ENCODE data around the gene COL25A1. TPM values are rescaled to one million over a fixed set of nuclear protein-coding genes. Genes with fewer than 3 reads are reported as not detected.

COL25A1 gene
- total and polyA plus RNA-seq, 2 donors: 0.75 to 1.5 TPM

DNA sequence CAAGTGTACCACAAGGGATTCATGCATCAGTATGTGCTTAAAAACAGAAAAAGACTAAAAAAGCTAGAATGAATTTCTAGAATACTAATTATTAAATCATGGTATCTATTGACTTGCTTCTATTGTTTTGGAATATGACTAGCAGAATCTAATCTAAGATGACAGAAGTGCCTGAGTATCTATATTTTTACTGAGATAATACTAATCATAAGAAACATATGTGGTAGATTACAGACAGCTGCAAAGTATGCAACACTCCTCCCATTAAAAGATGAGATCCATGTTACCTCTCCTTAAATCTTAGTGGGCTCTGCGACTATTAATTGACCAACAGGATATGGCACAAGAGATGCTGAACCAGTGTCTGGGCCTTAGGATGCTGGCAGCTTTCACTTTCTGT, 89.4 kb downstream of the COL25A1 start:
- H3K36me3 ChIP-seq (ENCODE audit: control insufficient read depth in 2 of 2, insufficient read depth in 2 of 2, low read length in 1 of 2): no peaks in the 10 kb centered on the region
- DNase-seq (ENCODE audit: low read depth in 6 of 9, low spot score in 9 of 9): no peak
- WGBS: 97% methylated on average over 1 of the region's 1 CpG
- H3K4me3 ChIP-seq (ENCODE audit: low read length in 2 of 2): no peak overlapping the region
- H3K27ac ChIP-seq (ENCODE audit: low read depth in 1 of 2, low read length in 1 of 2): no peak overlapping the region
- H3K27me3 ChIP-seq (ENCODE audit: control insufficient read depth in 2 of 2, insufficient read depth in 1 of 2, low read length in 1 of 2): no peaks in the 10 kb centered on the region
- no peaks in the 10 kb centered on the region for H3K4me1 ChIP-seq (ENCODE audit: control insufficient read depth in 2 of 2, insufficient read depth in 2 of 2, low read length in 2 of 2)
- no peaks in the 10 kb centered on the region for H3K9me3 ChIP-seq (ENCODE audit: control insufficient read depth in 2 of 2, insufficient read depth in 1 of 2, low read length in 1 of 2)

- Histone ChIP-seq H3K27ac (ENCODE audit: low read depth in 1 of 2, low read length in 1 of 2) (no peak overlapping the region), H3K27me3 (ENCODE audit: control insufficient read depth in 2 of 2, insufficient read depth in 1 of 2, low read length in 1 of 2) (no peaks in the 10 kb centered on the region), H3K9me3 (ENCODE audit: control insufficient read depth in 2 of 2, insufficient read depth in 1 of 2, low read length in 1 of 2) (no peaks in the 10 kb centered on the region), H3K36me3 (ENCODE audit: control insufficient read depth in 2 of 2, insufficient read depth in 2 of 2, low read length in 1 of 2) (no peaks in the 10 kb centered on the region), H3K4me1 (ENCODE audit: control insufficient read depth in 2 of 2, insufficient read depth in 2 of 2, low read length in 2 of 2) (no peaks in the 10 kb centered on the region), H3K4me3 (ENCODE audit: low read length in 2 of 2) (no peak overlapping the region)
- DNase-seq (ENCODE audit: low read depth in 6 of 9, low spot score in 9 of 9): no peak
- WGBS: 63% methylated on average over 3 of the region's 3 CpGs
Observed at GRCh38 chr4:109211671-109212070, 90.8 kb downstream of the COL25A1 start.

DNA sequence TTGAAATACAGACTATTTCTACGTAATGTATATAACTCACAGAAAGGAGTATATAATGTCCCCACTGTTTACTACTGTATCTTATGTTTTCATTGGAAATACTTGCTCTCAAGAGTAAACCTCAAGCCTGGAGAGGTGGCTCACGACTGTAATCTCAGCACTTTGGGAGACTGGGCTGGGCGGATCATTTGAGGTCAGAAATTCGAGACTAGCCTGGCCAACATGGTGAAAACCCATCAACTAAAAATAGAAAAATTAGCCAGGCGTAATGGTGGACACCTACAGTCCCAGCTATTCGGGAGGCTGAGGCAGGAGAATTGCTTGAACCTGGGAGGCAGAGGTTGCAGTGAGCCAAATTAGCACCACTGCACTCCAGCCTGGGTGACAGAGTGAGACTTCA, 92.8 kb downstream of the COL25A1 start:
- Histone ChIP-seq H3K9me3 (ENCODE audit: control insufficient read depth in 2 of 2, insufficient read depth in 1 of 2, low read length in 1 of 2) (no peaks in the 10 kb centered on the region), H3K27me3 (ENCODE audit: control insufficient read depth in 2 of 2, insufficient read depth in 1 of 2, low read length in 1 of 2) (no peaks in the 10 kb centered on the region), H3K36me3 (ENCODE audit: control insufficient read depth in 2 of 2, insufficient read depth in 2 of 2, low read length in 1 of 2) (no peaks in the 10 kb centered on the region), H3K27ac (ENCODE audit: low read depth in 1 of 2, low read length in 1 of 2) (no peak overlapping the region), H3K4me1 (ENCODE audit: control insufficient read depth in 2 of 2, insufficient read depth in 2 of 2, low read length in 2 of 2) (no peaks in the 10 kb centered on the region), H3K4me3 (ENCODE audit: low read length in 2 of 2) (no peak overlapping the region)
- WGBS: 81% methylated on average over 6 of the region's 6 CpGs
- DNase-seq (ENCODE audit: low read depth in 6 of 9, low spot score in 9 of 9): no peak

- Histone ChIP-seq H3K4me3 (ENCODE audit: low read length in 2 of 2) (no peak overlapping the region), H3K9me3 (ENCODE audit: control insufficient read depth in 2 of 2, insufficient read depth in 1 of 2, low read length in 1 of 2) (no peaks in the 10 kb centered on the region), H3K27me3 (ENCODE audit: control insufficient read depth in 2 of 2, insufficient read depth in 1 of 2, low read length in 1 of 2) (no peaks in the 10 kb centered on the region), H3K36me3 (ENCODE audit: control insufficient read depth in 2 of 2, insufficient read depth in 2 of 2, low read length in 1 of 2) (no peaks in the 10 kb centered on the region), H3K27ac (ENCODE audit: low read depth in 1 of 2, low read length in 1 of 2) (no peak overlapping the region), H3K4me1 (ENCODE audit: control insufficient read depth in 2 of 2, insufficient read depth in 2 of 2, low read length in 2 of 2) (no peaks in the 10 kb centered on the region)
- WGBS: 96% methylated on average over 4 of the region's 4 CpGs
- DNase-seq (ENCODE audit: low read depth in 6 of 9, low spot score in 9 of 9): no peak
Observed at GRCh38 chr4:109207898-109208297, 94.6 kb downstream of the COL25A1 start.

GRCh38 chr4:109207061-109207460, 95.4 kb downstream of the COL25A1 start:
- Histone ChIP-seq H3K4me1 (ENCODE audit: control insufficient read depth in 2 of 2, insufficient read depth in 2 of 2, low read length in 2 of 2) (no peaks in the 10 kb centered on the region), H3K9me3 (ENCODE audit: control insufficient read depth in 2 of 2, insufficient read depth in 1 of 2, low read length in 1 of 2) (no peaks in the 10 kb centered on the region), H3K27ac (ENCODE audit: low read depth in 1 of 2, low read length in 1 of 2) (no peak overlapping the region), H3K36me3 (ENCODE audit: control insufficient read depth in 2 of 2, insufficient read depth in 2 of 2, low read length in 1 of 2) (no peaks in the 10 kb centered on the region), H3K27me3 (ENCODE audit: control insufficient read depth in 2 of 2, insufficient read depth in 1 of 2, low read length in 1 of 2) (no peaks in the 10 kb centered on the region), H3K4me3 (ENCODE audit: low read length in 2 of 2) (no peak overlapping the region)
- WGBS: 89% methylated on average over 1 of the region's 1 CpG
- peak in 1 of 9 donors; percentile 12 for DNase-seq (ENCODE audit: low read depth in 6 of 9, low spot score in 9 of 9)

- no peaks in the 10 kb centered on the region for H3K9me3 ChIP-seq (ENCODE audit: control insufficient read depth in 2 of 2, insufficient read depth in 1 of 2, low read length in 1 of 2)
- no peaks in the 10 kb centered on the region for H3K4me1 ChIP-seq (ENCODE audit: control insufficient read depth in 2 of 2, insufficient read depth in 2 of 2, low read length in 2 of 2)
- H3K27ac ChIP-seq (ENCODE audit: low read depth in 1 of 2, low read length in 1 of 2): no peak overlapping the region
- no peaks in the 10 kb centered on the region for H3K36me3 ChIP-seq (ENCODE audit: control insufficient read depth in 2 of 2, insufficient read depth in 2 of 2, low read length in 1 of 2)
- no peak for DNase-seq (ENCODE audit: low read depth in 6 of 9, low spot score in 9 of 9)
- 93% methylated on average over 4 of the region's 4 CpGs for WGBS
- no peak overlapping the region for H3K4me3 ChIP-seq (ENCODE audit: low read length in 2 of 2)
- H3K27me3 ChIP-seq (ENCODE audit: control insufficient read depth in 2 of 2, insufficient read depth in 1 of 2, low read length in 1 of 2): no peaks in the 10 kb centered on the region
Observed at GRCh38 chr4:109206620-109207019, 95.8 kb downstream of the COL25A1 start.

- Histone ChIP-seq H3K4me3 (ENCODE audit: low read length in 2 of 2) (no peak overlapping the region), H3K27me3 (ENCODE audit: control insufficient read depth in 2 of 2, insufficient read depth in 1 of 2, low read length in 1 of 2) (no peaks in the 10 kb centered on the region), H3K4me1 (ENCODE audit: control insufficient read depth in 2 of 2, insufficient read depth in 2 of 2, low read length in 2 of 2) (no peaks in the 10 kb centered on the region), H3K27ac (ENCODE audit: low read depth in 1 of 2, low read length in 1 of 2) (no peak overlapping the region), H3K36me3 (ENCODE audit: control insufficient read depth in 2 of 2, insufficient read depth in 2 of 2, low read length in 1 of 2) (no peaks in the 10 kb centered on the region), H3K9me3 (ENCODE audit: control insufficient read depth in 2 of 2, insufficient read depth in 1 of 2, low read length in 1 of 2) (no peaks in the 10 kb centered on the region)
- no peak for DNase-seq (ENCODE audit: low read depth in 6 of 9, low spot score in 9 of 9)
- 93% methylated on average over 5 of the region's 5 CpGs for WGBS
Observed at GRCh38 chr4:109205186-109205585, 97.3 kb downstream of the COL25A1 start.

GRCh38 chr4:109199585-109199984, 102.9 kb downstream of the COL25A1 start:
- Histone ChIP-seq H3K36me3 (ENCODE audit: control insufficient read depth in 2 of 2, insufficient read depth in 2 of 2, low read length in 1 of 2) (no peaks in the 10 kb centered on the region), H3K9me3 (ENCODE audit: control insufficient read depth in 2 of 2, insufficient read depth in 1 of 2, low read length in 1 of 2) (no peaks in the 10 kb centered on the region), H3K4me1 (ENCODE audit: control insufficient read depth in 2 of 2, insufficient read depth in 2 of 2, low read length in 2 of 2) (no peaks in the 10 kb centered on the region), H3K27ac (ENCODE audit: low read depth in 1 of 2, low read length in 1 of 2) (no peak overlapping the region), H3K4me3 (ENCODE audit: low read length in 2 of 2) (no peak overlapping the region), H3K27me3 (ENCODE audit: control insufficient read depth in 2 of 2, insufficient read depth in 1 of 2, low read length in 1 of 2) (no peaks in the 10 kb centered on the region)
- DNase-seq (ENCODE audit: low read depth in 6 of 9, low spot score in 9 of 9): no peak
- 91% methylated on average over 1 of the region's 1 CpG for WGBS

DNA sequence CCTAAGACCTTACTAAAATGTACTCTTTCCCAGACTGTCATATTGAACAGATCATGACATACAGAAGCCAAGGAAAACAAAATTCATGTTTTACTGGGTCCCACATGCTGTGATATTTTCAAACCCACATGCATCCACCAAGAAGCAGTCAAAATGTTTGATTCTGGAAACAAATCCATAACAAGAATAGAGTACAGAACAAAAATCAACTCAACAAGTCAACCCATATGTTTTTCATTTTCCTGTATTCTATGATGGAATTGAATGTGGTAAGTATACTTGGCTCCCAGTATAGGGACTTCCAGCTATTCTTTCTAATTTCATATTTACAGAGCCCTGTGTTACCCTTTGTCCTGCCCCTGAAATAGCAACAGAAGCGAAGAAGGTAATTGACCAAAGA, 106.8 kb downstream of the COL25A1 start:
- Histone ChIP-seq H3K36me3 (ENCODE audit: control insufficient read depth in 2 of 2, insufficient read depth in 2 of 2, low read length in 1 of 2) (no peaks in the 10 kb centered on the region), H3K27me3 (ENCODE audit: control insufficient read depth in 2 of 2, insufficient read depth in 1 of 2, low read length in 1 of 2) (no peaks in the 10 kb centered on the region), H3K27ac (ENCODE audit: low read depth in 1 of 2, low read length in 1 of 2) (no peak overlapping the region), H3K4me3 (ENCODE audit: low read length in 2 of 2) (no peak overlapping the region), H3K9me3 (ENCODE audit: control insufficient read depth in 2 of 2, insufficient read depth in 1 of 2, low read length in 1 of 2) (no peaks in the 10 kb centered on the region), H3K4me1 (ENCODE audit: control insufficient read depth in 2 of 2, insufficient read depth in 2 of 2, low read length in 2 of 2) (no peaks in the 10 kb centered on the region)
- no peak for DNase-seq (ENCODE audit: low read depth in 6 of 9, low spot score in 9 of 9)
- WGBS: 95% methylated on average over 1 of the region's 1 CpG

GRCh38 chr4:109191216-109191615, 111.2 kb downstream of the COL25A1 start:
- H3K4me1 ChIP-seq (ENCODE audit: control insufficient read depth in 2 of 2, insufficient read depth in 2 of 2, low read length in 2 of 2): no peaks in the 10 kb centered on the region
- 95% methylated on average over 5 of the region's 5 CpGs for WGBS
- no peak overlapping the region for H3K27ac ChIP-seq (ENCODE audit: low read depth in 1 of 2, low read length in 1 of 2)
- H3K27me3 ChIP-seq (ENCODE audit: control insufficient read depth in 2 of 2, insufficient read depth in 1 of 2, low read length in 1 of 2): no peaks in the 10 kb centered on the region
- no peak overlapping the region for H3K4me3 ChIP-seq (ENCODE audit: low read length in 2 of 2)
- no peaks in the 10 kb centered on the region for H3K9me3 ChIP-seq (ENCODE audit: control insufficient read depth in 2 of 2, insufficient read depth in 1 of 2, low read length in 1 of 2)
- DNase-seq (ENCODE audit: low read depth in 6 of 9, low spot score in 9 of 9): no peak
- no peaks in the 10 kb centered on the region for H3K36me3 ChIP-seq (ENCODE audit: control insufficient read depth in 2 of 2, insufficient read depth in 2 of 2, low read length in 1 of 2)
